K562 (cell line): ENCODE data around the gene CRYGC. TPM values are rescaled to one million over a fixed set of nuclear protein-coding genes. Genes with fewer than 3 reads are reported as not detected.

Experiments used
- ATAC-seq: fragments of 200-7000 bp; cut with Tn5 transposase; 3 replicates; pipeline ENCODE4 v1.9.1; 2020; ENCODE audit warnings: moderate library complexity
- BruUV-seq: library from RNA; stranded (reverse); fragments of 400-500 nt; replicated peaks from 2 replicates; lab custom pipeline; 2021; lab: Mats Ljungman, UMichigan
- CTCF ChIA-PET: fragments of 300-600 bp; formaldehyde crosslinking; extraction: SDS; loops from one replicate; lab custom pipeline; 2021; ENCODE audit warnings: low intra/inter-chr PET ratio; lab: Yijun Ruan, JAX
- POLR2A ChIA-PET: fragments of 300-600, 350-650 bp; sonication (Branson Sonifier 250); formaldehyde crosslinking; extraction: SDS; loops from one replicate; lab custom pipeline; 2021; ENCODE audit warnings: antibody characterized with exemption, inconsistent platforms; lab: Yijun Ruan, JAX
- DNase-seq, 4 experiments: peaks; one replicate each; pipeline versions ENCODE4 v3.0.0 to v3.0.0-alpha.2; 2011 to 2018; ENCODE audit warnings: low spot score in 3 of 4, mixed read lengths in 3 of 4; ENCODE audit errors: extremely low read depth in 1 of 4
- FAIRE-seq: peaks from 2 replicates; lab custom pipeline; 2011; peaks lifted over from hg19 to GRCh38; lab: Jason Lieb, UNC
- H2AFZ ChIP-seq: 2 replicates; pipeline ENCODE4 v1.6.0; 2011; ENCODE audit warnings: low read depth, low read length, control low read depth, inconsistent platforms
- H3K27ac ChIP-seq: fragments of 200-600 bp; 3 replicates; pipeline ENCODE4 v1.8.0; 2011; ENCODE audit warnings: low read depth, mild to moderate bottlenecking, control low read depth, inconsistent platforms, low read length, moderate library complexity, mixed read lengths; ENCODE audit errors: extremely low read depth
- H3K27me3 ChIP-seq, 2 experiments: fragments of 300-600 bp in 1 of 2; 2 replicates in 1 of 2; 3 replicates in 1 of 2; pipeline versions ENCODE4 v1.6.0 to v1.8.0; 2011; ENCODE audit warnings: inconsistent platforms in 2 of 2, low read length in 2 of 2, mild to moderate bottlenecking in 1 of 2, mixed read lengths in 1 of 2, moderate library complexity in 1 of 2; ENCODE audit not compliant: control insufficient read depth in 2 of 2, insufficient read depth in 2 of 2
- H3K36me3 ChIP-seq: fragments of 300-600 bp; 3 replicates; pipeline ENCODE4 v1.8.0; 2011; ENCODE audit warnings: mild to moderate bottlenecking, low read length, inconsistent platforms; ENCODE audit not compliant: control insufficient read depth, insufficient read depth
- H3K4me1 ChIP-seq, 2 experiments: fragments of 200-600 bp in 1 of 2; replicated peaks in 1 of 2; 2 replicates in 1 of 2; 3 replicates in 1 of 2; pipeline versions ENCODE4 v1.5.1 to v1.8.0; 2011; ENCODE audit warnings: inconsistent platforms in 2 of 2, low read length in 2 of 2, mild to moderate bottlenecking in 1 of 2, mixed read lengths in 1 of 2, moderate library complexity in 1 of 2; ENCODE audit not compliant: control insufficient read depth in 2 of 2, insufficient read depth in 2 of 2
- H3K4me2 ChIP-seq: 2 replicates; pipeline ENCODE4 v1.6.1; 2011; ENCODE audit warnings: low read length, control low read depth, inconsistent platforms, mixed read lengths; ENCODE audit not compliant: insufficient read depth
- H3K4me3 ChIP-seq: fragments of 200-600 bp; sonication (generic), shearing (Covaris generic); 2 replicates; pipeline ENCODE4 v1.5.1; 2016; ENCODE audit warnings: control low read depth, inconsistent platforms
- H3K79me2 ChIP-seq: fragments of 200-600 bp; 3 replicates; pipeline ENCODE4 v1.8.0; 2011; ENCODE audit warnings: low read length, inconsistent platforms; ENCODE audit not compliant: control insufficient read depth, insufficient read depth
- H3K9ac ChIP-seq, 2 experiments: 2 replicates each; pipeline versions ENCODE4 v1.6.0 to v1.6.1; 2011; ENCODE audit warnings: low read depth in 2 of 2, low read length in 2 of 2, control low read depth in 1 of 2, inconsistent platforms in 1 of 2, mild to moderate bottlenecking in 1 of 2, mixed read lengths in 1 of 2; ENCODE audit not compliant: insufficient read depth in 1 of 2
- H3K9me1 ChIP-seq: one replicate; pipeline ENCODE4 v1.6.0; 2011; ENCODE audit warnings: inconsistent platforms, mild to moderate bottlenecking, low read length, moderate library complexity; ENCODE audit not compliant: control insufficient read depth, insufficient read depth
- H3K9me3 ChIP-seq: replicated peaks from 2 replicates; pipeline ENCODE4 v1.5.1; 2011; ENCODE audit warnings: low read depth, low read length, inconsistent platforms; ENCODE audit not compliant: control insufficient read depth, insufficient read depth
- H4K20me1 ChIP-seq: replicated peaks from 2 replicates; pipeline ENCODE4 v1.6.1; 2011; ENCODE audit warnings: low read length, inconsistent platforms, mixed read lengths; ENCODE audit not compliant: control insufficient read depth, insufficient read depth
- ELF1 ChIP-seq: fragments of 200-800 bp; sonication (Bioruptor generic); IDR thresholded peaks from 2 replicates; pipeline ENCODE4 v1.6.1; 2016; ENCODE audit warnings: missing genetic modification characterization, missing compliant biosample characterization
- ESRRB ChIP-seq: fragments of 250-450 bp; sonication (Bioruptor Pico); IDR thresholded peaks from 2 replicates; pipeline ENCODE4 v1.5.0; 2020; ENCODE audit warnings: mild to moderate bottlenecking, moderate library complexity, borderline replicate concordance
- MAFF ChIP-seq: IDR thresholded peaks from 2 replicates; pipeline ENCODE4 v1.6.1; 2012; ENCODE audit warnings: low read length, improper control_type of control experiment
- MEIS2 ChIP-seq: fragments of 450-650 bp; IDR thresholded peaks from 2 replicates; pipeline ENCODE4 v1.6.1; 2014; ENCODE audit warnings: mild to moderate bottlenecking; ENCODE audit not compliant: partially characterized antibody
- PHF8 ChIP-seq: fragments of 200-600 bp; sonication (generic); IDR thresholded peaks from 2 replicates; pipeline ENCODE4 v1.6.1; 2012; ENCODE audit warnings: mixed run types, mild to moderate bottlenecking, inconsistent platforms, low read length, moderate library complexity, borderline replicate concordance
- POLR2B ChIP-seq: fragments of 450-650 bp; IDR thresholded peaks from 2 replicates; pipeline ENCODE4 v1.6.1; 2018; ENCODE audit warnings: low read depth; ENCODE audit not compliant: partially characterized antibody
- STAT5A ChIP-seq: IDR thresholded peaks from 2 replicates; pipeline ENCODE4 v1.6.1; 2012; ENCODE audit warnings: low read length, inconsistent platforms, borderline replicate concordance
- ZNF224 ChIP-seq: sonication (generic); formaldehyde crosslinking; IDR thresholded peaks from 2 replicates; pipeline ENCODE4 v1.8.0; 2022; ENCODE audit warnings: mild to moderate bottlenecking, missing genetic modification reagents
- ZNF696 ChIP-seq: fragments of 250-450 bp; sonication (Bioruptor Pico); conservative IDR thresholded peaks from 2 replicates; pipeline ENCODE4 v1.4.0; 2020; ENCODE audit warnings: mild to moderate bottlenecking, moderate library complexity
- ZNF76 ChIP-seq: fragments of 250-450 bp; sonication (Bioruptor Pico); IDR thresholded peaks from 2 replicates; pipeline ENCODE4 v1.4.0; 2020; ENCODE audit warnings: mild to moderate bottlenecking, moderate library complexity, borderline replicate concordance
- ZNF764 ChIP-seq: fragments of 250-450 bp; sonication (Bioruptor Pico); IDR thresholded peaks from 2 replicates; pipeline ENCODE4 v1.4.0; 2020; ENCODE audit warnings: low read depth, mild to moderate bottlenecking, moderate library complexity
- WGBS: fragments of 100-300 bp; shearing (Covaris generic); methylation state at CpG from one replicate; pipeline ENCODE4 v1.1.6; 2016; ENCODE audit warnings: low coverage, mixed read lengths; ENCODE audit not compliant: insufficient coverage; ENCODE audit errors: missing lambda C conversion rate; 5-methylcytosine and 5-hydroxymethylcytosine counted together
- in situ Hi-C: fragments of 300-500 bp; cut with MboI; formaldehyde crosslinking; loops from 4 replicates; pipeline ENCODE4 v1.15.0; 2018; ENCODE audit warnings: inconsistent platforms, mixed read lengths
- intact Hi-C: fragments of 100-400 bp; cut with micrococcal nuclease; formaldehyde crosslinking; loops from 2 replicates; pipeline ENCODE4 v1.14.2; 2022
- polyA plus RNA-seq, 8 experiments: library from polyadenylated mRNA; depleted of rRNA in 4 of 8; stranded (reverse) in 5 of 8; unstranded in 3 of 8; fragments of >200 nt; fragmentation: Nextera tagmentation in 2 of 8; fragmentation: Illumina TruSeq in 1 of 8; extraction: Ambion mirVana in 2 of 8; extraction: Trizol in 1 of 8; gene quantifications; 2 replicates each; pipeline versions ENCODE4 v1.2.1 to v1.2.3, GENCODE V29; 2011 to 2014; ENCODE audit warnings: inconsistent platforms in 1 of 8, missing spikeins in 1 of 8
- total RNA-seq, 7 experiments: library from RNA; depleted of rRNA in 6 of 7; stranded (reverse); fragments of >200 nt in 6 of 7; fragmentation: Illumina TruSeq in 2 of 7; extraction: Trizol in 2 of 7; gene quantifications; 2 replicates each; pipeline versions ENCODE4 v1.2.1 to v1.2.3, GENCODE V29; 2011 to 2021; ENCODE audit warnings: low replicate concordance in 1 of 7
- TF ChIP-seq, protein P1 (sequence below): fragments of 250-450 bp; sonication (Bioruptor Pico); IDR thresholded peaks from 2 replicates; pipeline ENCODE4 v1.5.0; 2020; ENCODE audit warnings: mild to moderate bottlenecking, borderline replicate concordance

The CRYGC gene
- total and polyA plus RNA-seq, 9 of the 15 experiments (the other 6 are each of a cell fraction or from before 2014, with no cell fraction given), result not detected

DNA sequence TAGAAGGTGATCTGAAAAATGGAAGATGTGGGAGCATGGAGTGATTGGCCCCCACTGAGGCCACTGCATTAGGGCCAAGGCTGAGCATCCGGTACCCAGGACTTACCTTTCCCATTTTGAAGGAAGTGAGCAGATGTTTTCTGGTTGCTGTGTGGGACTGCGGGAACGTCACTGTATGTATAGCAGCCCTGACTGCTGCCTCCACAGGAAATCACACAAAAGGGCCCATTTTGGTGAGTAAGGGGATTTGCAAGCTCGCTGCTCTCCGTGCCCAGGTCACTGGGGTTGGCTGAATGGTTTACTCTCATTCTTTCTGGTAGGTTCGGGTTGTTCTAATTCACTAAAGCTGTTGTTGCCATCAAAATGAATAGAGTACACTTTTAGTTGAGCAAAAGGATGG is 16.4 kb upstream of the CRYGC start, which contains the start of gene CRYGB:
TSS of gene CRYGB (minus strand) at position 153 of the 400 bp plus-strand sequence. CDS start at position 115, 38 bp downstream.
- Histone ChIP-seq H2AFZ (no peak within 1 kb of the TSS), H3K9ac (no peak within 1 kb of the TSS), H3K4me3 (no peak within 1 kb of the TSS), H3K4me1 (no peaks in the 10 kb centered on the region), H3K4me2 (no peak within 1 kb of the TSS), H3K79me2 (no peaks in the 10 kb centered on the region), H4K20me1 (no peaks in the 10 kb centered on the region), H3K9me1 (no peaks in the 10 kb centered on the region), H3K9me3 (no peaks in the 10 kb centered on the region), H3K27ac (no peak within 1 kb of the TSS), H3K36me3 (no peaks in the 10 kb centered on the region), H3K27me3 (no peaks in the 10 kb centered on the region)
- ChIA-PET CTCF (no interaction called here), POLR2A (interaction anchor here (0.7 kb wide), 1 partner anchor 19 kb away, joined by 3 read pairs; no protein-coding TSS in a partner anchor)
- in situ Hi-C loops (no loop called here), intact Hi-C loops (no loop called here)
- BruUV-seq, result no TSS peak
- FAIRE-seq, result no peak
- no peak for DNase-seq
- WGBS, result 12% methylated on average over 5 of the region's 6 CpGs
- no peak for ATAC-seq
- TF ChIP-seq PHF8 (no peak), POLR2B (no peak), ELF1 (tag) (no peak), STAT5A (no peak), MEIS2 (no peak), ESRRB (CRISPR knock-in tag) (no peak), MAFF (no peak), ZNF224 (CRISPR knock-in tag) (no peak), ZNF696 (CRISPR knock-in tag) (no peak), ZNF76 (no peak), ZNF764 (CRISPR knock-in tag) (no peak)
- TF ChIP-seq, protein P1, sequence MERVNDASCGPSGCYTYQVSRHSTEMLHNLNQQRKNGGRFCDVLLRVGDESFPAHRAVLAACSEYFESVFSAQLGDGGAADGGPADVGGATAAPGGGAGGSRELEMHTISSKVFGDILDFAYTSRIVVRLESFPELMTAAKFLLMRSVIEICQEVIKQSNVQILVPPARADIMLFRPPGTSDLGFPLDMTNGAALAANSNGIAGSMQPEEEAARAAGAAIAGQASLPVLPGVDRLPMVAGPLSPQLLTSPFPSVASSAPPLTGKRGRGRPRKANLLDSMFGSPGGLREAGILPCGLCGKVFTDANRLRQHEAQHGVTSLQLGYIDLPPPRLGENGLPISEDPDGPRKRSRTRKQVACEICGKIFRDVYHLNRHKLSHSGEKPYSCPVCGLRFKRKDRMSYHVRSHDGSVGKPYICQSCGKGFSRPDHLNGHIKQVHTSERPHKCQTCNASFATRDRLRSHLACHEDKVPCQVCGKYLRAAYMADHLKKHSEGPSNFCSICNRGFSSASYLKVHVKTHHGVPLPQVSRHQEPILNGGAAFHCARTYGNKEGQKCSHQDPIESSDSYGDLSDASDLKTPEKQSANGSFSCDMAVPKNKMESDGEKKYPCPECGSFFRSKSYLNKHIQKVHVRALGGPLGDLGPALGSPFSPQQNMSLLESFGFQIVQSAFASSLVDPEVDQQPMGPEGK (CRISPR knock-in tag), result no peak
